A549 treated with DMSO at 1 μM for 4 hours (cell line): ENCODE measurements around the gene C6orf15. TPM values are rescaled to one million over a fixed set of nuclear protein-coding genes. Genes with fewer than 3 reads are reported as not detected.

Experiments
- total RNA-seq: library from RNA; stranded (reverse); fragments of 200-300 nt; extraction: Qiagen RNA extraction; gene quantifications from 5 replicates; pipeline ENCODE4 v1.2.3, GENCODE V29; 2022; ENCODE audit warnings: low read depth

C6orf15 gene
- total RNA-seq, result not detected in 5 replicates

DNA sequence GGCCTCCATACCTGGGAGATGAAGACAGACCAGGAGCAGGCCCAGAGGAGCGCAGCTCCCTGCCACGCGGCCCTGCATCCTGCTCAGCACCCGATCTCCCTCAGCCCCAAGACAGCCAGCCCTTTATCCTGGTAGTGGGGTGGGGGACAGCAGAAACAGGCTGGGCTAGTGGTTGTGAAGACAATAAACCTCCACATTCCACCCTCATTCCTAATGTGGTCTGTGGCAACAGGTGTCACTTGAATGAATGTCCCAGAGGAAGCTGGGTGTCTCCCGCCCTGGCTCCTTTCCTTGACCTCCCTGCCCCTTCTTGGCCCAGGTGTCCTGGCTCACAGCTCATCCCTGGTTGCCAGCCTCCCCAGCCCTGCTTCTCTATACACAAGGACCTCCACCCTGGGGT, at the start of gene C6orf15:
TSS of gene C6orf15 (minus strand) at position 98 of the 400 bp plus-strand sequence. CDS start at position 78, 20 bp downstream.

GRCh38 chr6:31158140-31158862, 45.9 kb upstream of the C6orf15 start, which contains the start of gene TCF19:
Gene TCF19, plus strand, starts transcription at chr6:31158589. Its CDS starts 881 bp downstream, at chr6:31159470.

GRCh38 chr6:31157513-31158139, 45.3 kb upstream of the C6orf15 start, which contains the start of gene CCHCR1:
Gene CCHCR1, minus strand, starts transcription at chr6:31157802. Its CDS starts 202 bp downstream, at chr6:31157600.

DNA sequence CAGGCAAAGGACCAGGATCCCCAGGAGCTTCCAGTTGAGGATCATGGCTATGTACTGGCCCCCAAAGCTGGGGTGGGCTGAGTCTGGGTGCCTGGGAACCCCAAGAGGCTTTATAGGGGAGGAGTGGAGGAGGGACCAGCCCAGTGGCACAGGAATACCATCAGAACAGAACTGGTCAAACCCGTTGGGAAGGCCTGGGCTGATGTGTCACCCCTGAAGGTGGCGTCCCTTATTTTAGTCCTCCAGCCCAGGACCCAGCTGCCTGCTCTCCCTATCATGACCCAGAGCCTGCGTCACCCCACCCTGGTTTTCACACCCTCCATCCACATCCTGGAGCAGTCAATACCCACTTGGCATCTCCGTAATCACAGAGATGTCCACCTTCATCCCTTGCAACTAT, 26.6 kb upstream of the C6orf15 start, which contains the start of gene PSORS1C2:
TSS of gene PSORS1C2 (minus strand) at position 85 of the 400 bp plus-strand sequence. CDS start at position 45, 40 bp downstream.

DNA sequence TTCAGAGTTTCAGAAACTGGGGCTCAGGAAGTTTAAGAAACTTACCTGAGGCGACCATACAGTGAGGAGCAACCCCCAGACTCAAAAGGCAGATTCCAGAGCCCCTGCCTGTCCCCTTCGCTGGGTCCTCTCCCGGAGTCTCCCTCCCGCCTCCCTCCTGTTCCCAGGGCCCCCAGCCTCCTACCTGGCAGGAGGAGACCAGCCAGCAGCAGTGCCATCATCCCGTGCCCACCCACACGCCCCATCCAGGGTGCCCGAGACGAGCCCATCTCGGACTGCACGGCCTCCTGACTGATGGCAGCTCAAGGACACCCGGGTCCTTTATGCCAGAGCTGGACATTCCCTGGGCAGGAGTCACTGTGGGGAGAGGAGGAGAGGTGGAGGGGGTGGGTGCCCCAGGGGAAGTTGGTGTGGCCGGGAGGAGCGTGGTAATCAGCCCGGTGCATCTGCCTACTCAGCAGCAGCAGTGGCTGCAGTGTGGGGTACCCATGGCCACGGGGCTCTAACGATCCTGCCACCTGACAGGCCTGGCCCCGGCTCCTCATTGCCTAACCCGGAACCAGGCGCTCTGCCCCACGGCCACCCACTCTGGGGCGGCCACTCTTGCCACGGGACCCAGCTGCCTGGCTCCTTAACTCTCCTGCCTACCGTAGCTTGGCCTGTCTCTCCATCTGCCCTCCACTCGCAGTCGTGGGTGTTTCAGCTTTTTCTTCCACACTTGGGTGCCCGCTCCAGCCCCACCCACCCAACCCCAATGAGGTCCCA, 8.0 kb upstream of the C6orf15 start, which contains the start of gene CDSN:
TSS of gene CDSN (minus strand) at position 296 of the 765 bp plus-strand sequence. CDS start at position 269, 27 bp downstream.

DNA sequence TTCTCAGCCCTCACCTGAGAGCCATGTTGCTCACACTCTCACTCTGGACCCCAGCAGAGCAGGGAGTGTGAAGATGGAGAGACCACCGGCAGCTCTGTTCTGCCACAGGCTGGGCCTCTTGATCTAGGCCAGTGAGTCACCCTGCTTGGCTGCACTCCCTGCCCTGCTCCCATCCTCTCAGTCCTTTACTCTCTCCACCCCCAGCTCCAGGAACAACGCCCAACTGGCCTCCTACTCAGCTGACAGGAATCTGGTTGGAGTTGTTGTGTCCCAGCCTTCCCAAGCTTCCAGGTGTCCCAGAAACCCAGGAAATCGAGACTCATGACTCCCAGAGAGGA, 2.1 kb upstream of the C6orf15 start, which contains the start of gene PSORS1C1:
TSS of gene PSORS1C1 (plus strand) at position 260 of the 338 bp plus-strand sequence. CDS start 14,833 bp downstream, outside the sequence.

Other genes starting within 250 kb of the C6orf15 start
- gene DDR1, start 228.1 kb downstream of the C6orf15 start, total RNA-seq, result 47.7 to 53.6 TPM (median 49.4 TPM) in 5 replicates
- 17.6 to 20.8 TPM (median 18.6 TPM) in 5 replicates for gene GTF2H4, start 204.4 kb downstream of the C6orf15 start, total RNA-seq
- 10.3 to 14.0 TPM (median 12.2 TPM) in 5 replicates for gene VARS2, start 198.3 kb downstream of the C6orf15 start, total RNA-seq
- not detected in 5 replicates for gene SFTA2, start 180.4 kb downstream of the C6orf15 start, total RNA-seq
- 0.02 to 0.05 TPM (median 0.03 TPM) in 3 of 5 replicates, not detected in the others for gene MUCL3, start 171.6 kb downstream of the C6orf15 start, total RNA-seq
- gene MUC21, start 128.9 kb downstream of the C6orf15 start, total RNA-seq, result not detected in 5 replicates
- gene MUC22, start 102.1 kb downstream of the C6orf15 start, total RNA-seq, result 0.01 to 0.02 TPM (median 0.02 TPM) in 3 of 5 replicates, not detected in the others
- 3.1 to 5.8 TPM (median 5.5 TPM) in 5 replicates for gene PSORS1C1, start 2.2 kb upstream of the C6orf15 start, total RNA-seq
- not detected in 5 replicates for gene CDSN, start 7.9 kb upstream of the C6orf15 start, total RNA-seq
- gene PSORS1C2, start 26.5 kb upstream of the C6orf15 start, total RNA-seq, result not detected in 5 replicates
- gene CCHCR1, start 45.2 kb upstream of the C6orf15 start, total RNA-seq, result 5.7 to 8.3 TPM (median 6.8 TPM) in 5 replicates
- gene TCF19, start 46.0 kb upstream of the C6orf15 start, total RNA-seq, result 13.2 to 16.2 TPM (median 14.4 TPM) in 5 replicates
- 2.5 to 4.6 TPM (median 3.8 TPM) in 5 replicates for gene POU5F1, start 58.1 kb upstream of the C6orf15 start, total RNA-seq
- 46.3 to 54.1 TPM (median 48.3 TPM) in 5 replicates for gene HLA-C, start 159.5 kb upstream of the C6orf15 start, total RNA-seq
- 22.4 to 31.2 TPM (median 26.4 TPM) in 5 replicates for gene HLA-B, start 244.6 kb upstream of the C6orf15 start, total RNA-seq